DND-41 (cell line): ENCODE data around the gene REV3L.

ENCODE experiments used
- ATAC-seq: fragments of 200-7000 bp; cut with Tn5 transposase; 3 replicates; pipeline ENCODE4 v1.9.1; 2021; ENCODE audit warnings: low read depth; ENCODE audit not compliant: insufficient read depth
- DNase-seq: peaks from one replicate; pipeline ENCODE4 v3.0.0-alpha.2; 2020
- H2AFZ ChIP-seq: 2 replicates; pipeline ENCODE4 v1.6.0; 2012; ENCODE audit warnings: low read depth, low read length
- H3K27ac ChIP-seq: 2 replicates; pipeline ENCODE4 v1.5.1; 2012; ENCODE audit warnings: low read length, inconsistent platforms
- H3K27me3 ChIP-seq: fragments of 200-600 bp; sonication (generic); 2 replicates; pipeline ENCODE4 v1.6.0; 2012; ENCODE audit warnings: low read length, mild to moderate bottlenecking, inconsistent platforms; ENCODE audit not compliant: insufficient read depth, poor library complexity
- H3K36me3 ChIP-seq: 2 replicates; pipeline ENCODE4 v1.5.1; 2012; ENCODE audit warnings: low read length, inconsistent platforms; ENCODE audit not compliant: insufficient read depth
- H3K4me1 ChIP-seq: 2 replicates; pipeline ENCODE4 v1.5.1; 2012; ENCODE audit warnings: mild to moderate bottlenecking, low read length; ENCODE audit not compliant: insufficient read depth
- H3K4me2 ChIP-seq: 2 replicates; pipeline ENCODE4 v1.6.0; 2012; ENCODE audit warnings: mild to moderate bottlenecking, moderate library complexity, low read length, inconsistent platforms; ENCODE audit not compliant: insufficient read depth
- H3K4me3 ChIP-seq, 2 experiments: fragments of 200-600 bp in 1 of 2; shearing (Covaris generic) in 1 of 2; 2 replicates each; pipeline ENCODE4 v1.5.1; 2012 to 2016; ENCODE audit warnings: inconsistent platforms in 2 of 2, low read length in 2 of 2, mild to moderate bottlenecking in 2 of 2, low read depth in 1 of 2, moderate library complexity in 1 of 2
- H3K79me2 ChIP-seq: 2 replicates; pipeline ENCODE4 v1.6.0; 2012; ENCODE audit warnings: low read length, inconsistent platforms; ENCODE audit not compliant: insufficient read depth
- H3K9ac ChIP-seq: 2 replicates; pipeline ENCODE4 v1.6.0; 2012; ENCODE audit warnings: low read depth, mild to moderate bottlenecking, inconsistent platforms, low read length, moderate library complexity
- H3K9me3 ChIP-seq: 2 replicates; pipeline ENCODE4 v1.5.1; 2012; ENCODE audit warnings: low read length, moderate library complexity, mild to moderate bottlenecking, inconsistent platforms; ENCODE audit not compliant: insufficient read depth, severe bottlenecking
- H4K20me1 ChIP-seq: 2 replicates; pipeline ENCODE4 v1.6.0; 2012; ENCODE audit warnings: low read length; ENCODE audit not compliant: insufficient read depth
- CTCF ChIP-seq: IDR thresholded peaks from 2 replicates; pipeline ENCODE4 v1.5.1; 2012; ENCODE audit warnings: borderline replicate concordance, low read length, moderate library complexity, mild to moderate bottlenecking; ENCODE audit not compliant: poor library complexity, severe bottlenecking; ENCODE audit errors: extremely low read depth
- EZH2 ChIP-seq: IDR thresholded peaks from 3 replicates; pipeline ENCODE4 v1.6.1; 2012; ENCODE audit warnings: borderline replicate concordance, low read depth, mild to moderate bottlenecking, moderate library complexity, low read length, inconsistent platforms; ENCODE audit not compliant: severe bottlenecking

Gene REV3L

GRCh38 chr6:111499269-111499793 is 16.3 kb upstream of the REV3L start:
- peaks cover 100% of the 10 kb centered on the region for H3K79me2 ChIP-seq
- H4K20me1 ChIP-seq = peaks cover 3% of the 10 kb centered on the region; the same call in 1 of the 2 replicates
- H3K27ac ChIP-seq = no peak overlapping the region
- no peak for DNase-seq
- H3K4me3 ChIP-seq = no peak overlapping the region
- H3K9me3 ChIP-seq = no peaks in the 10 kb centered on the region
- H3K4me1 ChIP-seq = 0 out of 2 replicates have a peak, but pooled peaks cover 2% of the 10 kb centered on the region
- H3K36me3 ChIP-seq = peaks cover 3% of the 10 kb centered on the region; the same call in 1 of the 2 replicates
- no peaks in the 10 kb centered on the region for H3K27me3 ChIP-seq
- no peak overlapping the region for H3K4me2 ChIP-seq
- no peak for TF ChIP-seq EZH2
- no peak for TF ChIP-seq CTCF
- no peak for ATAC-seq
- no peak overlapping the region for H2AFZ ChIP-seq
- no peak overlapping the region for H3K9ac ChIP-seq

DNA sequence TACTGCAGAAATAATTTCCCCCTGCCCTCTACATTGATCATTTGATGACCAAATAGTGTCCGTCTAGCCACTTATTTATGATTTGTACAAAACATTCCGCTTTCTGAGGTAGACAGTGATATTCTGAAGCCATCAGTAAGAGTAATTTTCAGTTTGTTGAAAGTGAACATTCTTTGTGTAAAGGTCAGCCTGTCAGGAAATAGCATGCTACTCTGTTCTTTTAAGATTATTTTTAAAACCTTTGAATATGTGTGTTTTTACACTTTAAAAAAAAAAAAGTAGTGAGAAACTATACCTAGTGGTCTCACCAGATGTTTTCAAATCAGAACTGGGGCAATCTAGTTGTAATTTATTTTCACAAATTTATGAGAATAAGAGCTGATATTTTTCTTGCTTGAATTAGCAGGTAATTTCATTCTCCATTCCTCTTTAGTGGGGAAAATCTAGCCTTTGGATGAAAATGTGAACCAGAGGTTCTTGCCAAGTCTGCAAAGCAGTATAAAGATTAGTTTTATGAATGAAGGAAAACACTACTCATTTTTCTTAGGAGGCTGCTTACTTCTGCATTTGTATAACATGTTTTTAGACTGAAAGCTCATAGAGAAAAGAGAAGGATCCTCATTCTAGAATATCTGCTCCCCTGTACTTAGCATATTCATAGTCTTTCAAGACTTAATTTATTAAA is 12.1 kb upstream of the REV3L start:
- peaks cover 3% of the 10 kb centered on the region; the same call in 1 of the 2 replicates for H4K20me1 ChIP-seq
- no peak for TF ChIP-seq CTCF
- TF ChIP-seq EZH2 = no peak
- 0 out of 2 replicates have a peak, but pooled peaks cover 2% of the 10 kb centered on the region for H3K4me1 ChIP-seq
- H2AFZ ChIP-seq = no peak overlapping the region
- H3K27ac ChIP-seq = no peak overlapping the region
- no peak for ATAC-seq
- no peak overlapping the region for H3K9ac ChIP-seq
- peaks cover 98% of the 10 kb centered on the region for H3K79me2 ChIP-seq
- no peaks in the 10 kb centered on the region for H3K27me3 ChIP-seq
- H3K36me3 ChIP-seq = peaks cover 18% of the 10 kb centered on the region; the same call in 1 of the 2 replicates
- H3K4me2 ChIP-seq = no peak overlapping the region
- H3K4me3 ChIP-seq = no peak overlapping the region
- no peaks in the 10 kb centered on the region for H3K9me3 ChIP-seq
- DNase-seq = no peak

DNA sequence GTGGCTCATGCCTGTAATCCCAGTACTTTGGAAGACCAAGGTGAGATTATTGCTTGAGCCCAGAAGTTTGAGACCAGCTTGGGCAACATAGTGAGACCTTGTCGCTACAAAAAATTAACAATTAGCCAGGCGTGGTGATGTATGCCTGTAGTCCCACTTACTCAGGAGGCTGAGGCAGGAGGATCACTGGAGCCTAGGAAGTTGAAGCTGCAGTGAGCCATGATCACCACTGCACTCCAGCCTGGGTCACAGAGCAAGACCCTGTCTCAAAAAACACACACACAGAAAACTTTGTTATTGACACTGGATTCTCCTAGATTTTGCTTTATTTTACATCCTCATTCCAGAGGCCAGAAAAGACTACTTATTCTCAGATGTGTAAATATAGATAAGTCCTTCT is 9.5 kb upstream of the REV3L start:
- TF ChIP-seq EZH2 (no peak), CTCF (no peak)
- Histone ChIP-seq H3K4me2 (no peak overlapping the region), H3K79me2 (peaks cover 98% of the 10 kb centered on the region), H3K27ac (no peak overlapping the region), H3K4me1 (peaks cover 13% of the 10 kb centered on the region), H3K9ac (no peak overlapping the region), H4K20me1 (peaks cover 6% of the 10 kb centered on the region; the same call in 1 of the 2 replicates), H3K9me3 (no peaks in the 10 kb centered on the region), H3K4me3 (no peak overlapping the region), H3K27me3 (no peaks in the 10 kb centered on the region), H2AFZ (no peak overlapping the region), H3K36me3 (peaks cover 25% of the 10 kb centered on the region)
- ATAC-seq (no peak), DNase-seq (no peak)
